ENCODE measurements around the gene ODC1.

- TF ChIP-seq CTCF (IDR thresholded peaks at IDR 0.05), result no peak
- TF ChIP-seq ZFX (IDR thresholded peaks at IDR 0.05; ENCODE audit: borderline replicate concordance), result no peak
Measured at GRCh38 chr2:10495311-10495987, 47.3 kb upstream of the ODC1 start.
